ENCODE data around the gene DERA.

DNA sequence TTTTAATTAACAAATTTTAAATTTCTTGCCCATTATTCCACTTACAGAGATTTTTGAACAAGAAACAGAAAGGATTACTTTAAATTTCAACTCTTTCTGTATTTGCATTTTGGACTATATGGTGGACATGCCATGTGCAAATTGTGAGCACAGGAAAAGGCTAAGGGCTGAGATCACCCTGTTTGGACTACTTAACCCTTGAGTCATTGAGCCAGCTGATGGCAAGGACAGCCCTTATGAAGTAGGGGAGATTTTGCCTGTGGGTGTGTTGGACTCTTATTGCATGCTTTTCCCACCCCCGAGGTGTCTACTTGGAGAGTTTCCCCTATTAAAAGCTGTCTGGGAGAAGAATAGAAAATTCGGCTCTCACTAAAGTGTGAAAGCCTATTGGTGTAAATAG is 17.2 kb downstream of the DERA start:
- TF ChIP-seq, protein P1, sequence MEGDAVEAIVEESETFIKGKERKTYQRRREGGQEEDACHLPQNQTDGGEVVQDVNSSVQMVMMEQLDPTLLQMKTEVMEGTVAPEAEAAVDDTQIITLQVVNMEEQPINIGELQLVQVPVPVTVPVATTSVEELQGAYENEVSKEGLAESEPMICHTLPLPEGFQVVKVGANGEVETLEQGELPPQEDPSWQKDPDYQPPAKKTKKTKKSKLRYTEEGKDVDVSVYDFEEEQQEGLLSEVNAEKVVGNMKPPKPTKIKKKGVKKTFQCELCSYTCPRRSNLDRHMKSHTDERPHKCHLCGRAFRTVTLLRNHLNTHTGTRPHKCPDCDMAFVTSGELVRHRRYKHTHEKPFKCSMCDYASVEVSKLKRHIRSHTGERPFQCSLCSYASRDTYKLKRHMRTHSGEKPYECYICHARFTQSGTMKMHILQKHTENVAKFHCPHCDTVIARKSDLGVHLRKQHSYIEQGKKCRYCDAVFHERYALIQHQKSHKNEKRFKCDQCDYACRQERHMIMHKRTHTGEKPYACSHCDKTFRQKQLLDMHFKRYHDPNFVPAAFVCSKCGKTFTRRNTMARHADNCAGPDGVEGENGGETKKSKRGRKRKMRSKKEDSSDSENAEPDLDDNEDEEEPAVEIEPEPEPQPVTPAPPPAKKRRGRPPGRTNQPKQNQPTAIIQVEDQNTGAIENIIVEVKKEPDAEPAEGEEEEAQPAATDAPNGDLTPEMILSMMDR (IDR thresholded peaks at IDR 0.05): no peak
- TF ChIP-seq POLR2A (IDR thresholded peaks at IDR 0.05): no peak
